Measurements from ENCODE around the gene ICA1.

- TF ChIP-seq CTCF (IDR thresholded peaks at IDR 0.05) (no peak), POLR2AphosphoS5 (IDR thresholded peaks at IDR 0.05) (no peak), POLR2A (IDR thresholded peaks at IDR 0.05) (no peak)
These were observed 120.9 kb downstream of the ICA1 start for GRCh38 chr7:8141070-8141469.

Data from breast epithelium (tissue), 3 donors.